ENCODE data around the gene VPREB3.

Gene VPREB3

GRCh38 chr22:23774114-23774921 lies 20.1 kb upstream of the VPREB3 start:
- ChIA-PET CTCF (interaction anchor here (1.5 to 3.3 kb wide), 4 partner anchors 55 to 120 kb away, joined by 4 to 19 read pairs (median 6); partner anchors contain the start of genes MIF and SLC2A11), POLR2A (interaction anchor here (0.5 to 1.0 kb wide), 2 partner anchors 83 to 120 kb away, joined by 3 to 7 read pairs; partner anchors contain the start of genes MIF and SLC2A11)
- no peak for TF ChIP-seq CTCF (IDR thresholded peaks at IDR 0.05; ENCODE audit: control extremely low read depth, extremely low read depth, low read depth, missing control alignments)

GRCh38 chr22:23773483-23774113 lies 19.4 kb upstream of the VPREB3 start:
- POLR2A ChIA-PET, result no interaction called here
- CTCF ChIA-PET, result interaction anchor here (3.3 kb wide), 1 partner anchor 76 kb away, joined by 19 read pairs; no protein-coding TSS in a partner anchor
- no peak for DNase-seq (ENCODE audit: extremely low spot score)
- TF ChIP-seq CTCF (IDR thresholded peaks at IDR 0.05; ENCODE audit: control extremely low read depth, extremely low read depth, low read depth, missing control alignments), result no peak

More at GRCh38 chr22:23774114-23774921, 20.1 kb upstream of the VPREB3 start:
- no peak for DNase-seq (ENCODE audit: extremely low spot score)

GRCh38 chr22:23772649-23773473 lies 18.6 kb upstream of the VPREB3 start, which contains the start of gene MMP11:
Gene MMP11, plus strand, starts transcription at chr22:23772849. Its CDS starts 22 bp downstream, at chr22:23772871.
- peak; percentile 18 for TF ChIP-seq CTCF (IDR thresholded peaks at IDR 0.05; ENCODE audit: control extremely low read depth, extremely low read depth, low read depth, missing control alignments)
- peak; percentile 77 for DNase-seq (ENCODE audit: extremely low spot score)
- ChIA-PET CTCF (interaction anchor here (1.4 to 4.9 kb wide), 2 partner anchors 13 to 72 kb away, joined by 4 to 46 read pairs; no protein-coding TSS in a partner anchor), POLR2A (interaction anchor here (0.5 kb wide), 1 partner anchor 21 kb away, joined by 3 read pairs; no protein-coding TSS in a partner anchor)

- POLR2A ChIA-PET, result interaction anchor here (0.5 kb wide), 1 partner anchor 20 kb away, joined by 3 read pairs; no protein-coding TSS in a partner anchor
- CTCF ChIA-PET, result interaction anchor here (1.4 to 6.1 kb wide), 5 partner anchors 8 to 78 kb away, joined by 3 to 71 read pairs (median 10); no protein-coding TSS in a partner anchor
These were observed 18.1 kb upstream of the VPREB3 start for GRCh38 chr22:23772315-23772648.

GRCh38 chr22:23769321-23769965 lies 15.2 kb upstream of the VPREB3 start:
- ChIA-PET POLR2A (no interaction called here), CTCF (interaction anchor here (0.9 to 6.1 kb wide), 7 partner anchors 9 to 80 kb away, joined by 4 to 71 read pairs (median 10); partner anchors contain the start of gene C22orf15)
- TF ChIP-seq CTCF (IDR thresholded peaks at IDR 0.05; ENCODE audit: control extremely low read depth, extremely low read depth, low read depth, missing control alignments), result no peak
- no peak for DNase-seq (ENCODE audit: extremely low spot score)

More at GRCh38 chr22:23772315-23772648, 18.1 kb upstream of the VPREB3 start:
- TF ChIP-seq CTCF (IDR thresholded peaks at IDR 0.05; ENCODE audit: control extremely low read depth, extremely low read depth, low read depth, missing control alignments), result no peak
- no peak for DNase-seq (ENCODE audit: extremely low spot score)
